MM.1S (cell line): ENCODE results near the gene BMP2K.
"Not testable (repeated sequence)": the region's sequence is repeated elsewhere in the genome, so short reads cannot be mapped to it uniquely, and the experiment has no call there.

Source experiments
- DNase-seq: peaks from one replicate; pipeline ENCODE4 v3.0.0-alpha.2; 2015
- H2AFZ ChIP-seq: fragments of 300-600 bp; sonication (generic); 2 replicates; pipeline ENCODE4 v1.6.0; 2016; ENCODE audit warnings: antibody characterized with exemption, low read length
- H3F3A ChIP-seq: fragments of 300-600 bp; sonication (generic); 2 replicates; pipeline ENCODE4 v1.6.1; 2016; ENCODE audit warnings: mild to moderate bottlenecking, antibody characterized with exemption, low read length, moderate library complexity, mixed read lengths; ENCODE audit not compliant: insufficient read depth
- H3K27ac ChIP-seq: fragments of 300-600 bp; sonication (generic); 2 replicates; pipeline ENCODE4 v1.5.1; 2016; ENCODE audit warnings: mild to moderate bottlenecking, low read length
- H3K27me3 ChIP-seq: fragments of 300-600 bp; sonication (generic); replicated peaks from 2 replicates; pipeline ENCODE4 v1.6.0; 2016; ENCODE audit warnings: low read length; ENCODE audit not compliant: insufficient read depth
- H3K36me3 ChIP-seq: fragments of 300-600 bp; sonication (generic); replicated peaks from 2 replicates; pipeline ENCODE4 v1.6.1; 2016; ENCODE audit warnings: mild to moderate bottlenecking, low read length, mixed read lengths; ENCODE audit not compliant: insufficient read depth
- H3K4me1 ChIP-seq: fragments of 300-600 bp; sonication (generic); 2 replicates; pipeline ENCODE4 v1.6.1; 2016; ENCODE audit warnings: low read length, mixed read lengths
- H3K4me2 ChIP-seq: fragments of 300-600 bp; sonication (generic); 2 replicates; pipeline ENCODE4 v1.6.0; 2016; ENCODE audit warnings: low read depth, low read length
- H3K4me3 ChIP-seq: fragments of 300-600 bp; sonication (generic); 2 replicates; pipeline ENCODE4 v1.5.1; 2016; ENCODE audit warnings: low read length, mixed read lengths
- H3K79me2 ChIP-seq: fragments of 300-600 bp; sonication (generic); 2 replicates; pipeline ENCODE4 v1.6.1; 2016; ENCODE audit warnings: mixed run types, low read length, mixed read lengths
- H3K9ac ChIP-seq: fragments of 300-600 bp; sonication (generic); 2 replicates; pipeline ENCODE4 v1.6.1; 2016; ENCODE audit warnings: low read length, mixed read lengths
- H3K9me2 ChIP-seq: fragments of 300-600 bp; sonication (generic); replicated peaks from 2 replicates; pipeline ENCODE4 v1.6.1; 2016; ENCODE audit warnings: mild to moderate bottlenecking, low read length, mixed read lengths; ENCODE audit not compliant: insufficient read depth
- H3K9me3 ChIP-seq: fragments of 300-600 bp; sonication (generic); replicated peaks from 2 replicates; pipeline ENCODE4 v1.6.1; 2016; ENCODE audit warnings: mild to moderate bottlenecking, low read length, mixed read lengths; ENCODE audit not compliant: insufficient read depth
- H4K20me1 ChIP-seq: fragments of 300-600 bp; sonication (generic); 2 replicates; pipeline ENCODE4 v1.6.1; 2016; ENCODE audit warnings: mild to moderate bottlenecking, low read length, moderate library complexity, mixed read lengths; ENCODE audit not compliant: insufficient read depth
- EZH2 ChIP-seq: fragments of 300-600 bp; sonication (generic); optimal IDR thresholded peaks from 2 replicates; pipeline ENCODE3; 2017; ENCODE audit warnings: low read depth, mild to moderate bottlenecking, antibody characterized with exemption, low read length, mixed read lengths
- EZH2phosphoT487 ChIP-seq: fragments of 300-600 bp; sonication (generic); IDR thresholded peaks from 2 replicates; pipeline ENCODE4 v1.6.1; 2018; ENCODE audit warnings: antibody characterized with exemption, low read length
- TF ChIP-seq, protein P1 (sequence below): fragments of 300-600 bp; sonication (generic); IDR thresholded peaks from 2 replicates; pipeline ENCODE4 v1.5.1; 2016; ENCODE audit warnings: antibody characterized with exemption, low read length, mixed read lengths

BMP2K gene

GRCh38 chr4:78902298-78902697 lies 126.1 kb downstream of the BMP2K start:
- Histone ChIP-seq H3K4me2 (no peak overlapping the region), H3K27me3 (no peaks in the 10 kb centered on the region), H3K9ac (no peak overlapping the region), H3K4me3 (no peak overlapping the region), H3K9me3 (no peaks in the 10 kb centered on the region), H3F3A (no peaks in the 10 kb centered on the region), H2AFZ (no peak overlapping the region), H3K79me2 (no peaks in the 10 kb centered on the region), H4K20me1 (no peaks in the 10 kb centered on the region), H3K36me3 (no peaks in the 10 kb centered on the region), H3K4me1 (no peaks in the 10 kb centered on the region), H3K27ac (no peak overlapping the region), H3K9me2 (no peaks in the 10 kb centered on the region)
- TF ChIP-seq EZH2: no peak
- TF ChIP-seq EZH2phosphoT487: no peak
- TF ChIP-seq, protein P1, sequence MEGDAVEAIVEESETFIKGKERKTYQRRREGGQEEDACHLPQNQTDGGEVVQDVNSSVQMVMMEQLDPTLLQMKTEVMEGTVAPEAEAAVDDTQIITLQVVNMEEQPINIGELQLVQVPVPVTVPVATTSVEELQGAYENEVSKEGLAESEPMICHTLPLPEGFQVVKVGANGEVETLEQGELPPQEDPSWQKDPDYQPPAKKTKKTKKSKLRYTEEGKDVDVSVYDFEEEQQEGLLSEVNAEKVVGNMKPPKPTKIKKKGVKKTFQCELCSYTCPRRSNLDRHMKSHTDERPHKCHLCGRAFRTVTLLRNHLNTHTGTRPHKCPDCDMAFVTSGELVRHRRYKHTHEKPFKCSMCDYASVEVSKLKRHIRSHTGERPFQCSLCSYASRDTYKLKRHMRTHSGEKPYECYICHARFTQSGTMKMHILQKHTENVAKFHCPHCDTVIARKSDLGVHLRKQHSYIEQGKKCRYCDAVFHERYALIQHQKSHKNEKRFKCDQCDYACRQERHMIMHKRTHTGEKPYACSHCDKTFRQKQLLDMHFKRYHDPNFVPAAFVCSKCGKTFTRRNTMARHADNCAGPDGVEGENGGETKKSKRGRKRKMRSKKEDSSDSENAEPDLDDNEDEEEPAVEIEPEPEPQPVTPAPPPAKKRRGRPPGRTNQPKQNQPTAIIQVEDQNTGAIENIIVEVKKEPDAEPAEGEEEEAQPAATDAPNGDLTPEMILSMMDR: no peak
- DNase-seq: no peak

GRCh38 chr4:78904143-78904542 lies 128.0 kb downstream of the BMP2K start:
- H3K27ac ChIP-seq: no peak overlapping the region
- H3K9ac ChIP-seq: no peak overlapping the region
- no peak for DNase-seq
- no peak overlapping the region for H3K4me2 ChIP-seq
- H3K79me2 ChIP-seq: no peaks in the 10 kb centered on the region
- TF ChIP-seq EZH2phosphoT487 (no peak), EZH2 (no peak)
- TF ChIP-seq, protein P1: no peak
- no peaks in the 10 kb centered on the region for H3F3A ChIP-seq
- H2AFZ ChIP-seq: no peak overlapping the region
- no peaks in the 10 kb centered on the region for H3K4me1 ChIP-seq
- H3K36me3 ChIP-seq: no peaks in the 10 kb centered on the region
- H3K27me3 ChIP-seq: no peaks in the 10 kb centered on the region
- H3K9me2 ChIP-seq: no peaks in the 10 kb centered on the region
- H4K20me1 ChIP-seq: no peaks in the 10 kb centered on the region
- H3K9me3 ChIP-seq: no peaks in the 10 kb centered on the region
- no peak overlapping the region for H3K4me3 ChIP-seq

GRCh38 chr4:78907638-78908037 lies 131.5 kb downstream of the BMP2K start:
- H3K9me3 ChIP-seq: no peaks in the 10 kb centered on the region
- no peak for DNase-seq
- H3K27me3 ChIP-seq: no peaks in the 10 kb centered on the region
- no peaks in the 10 kb centered on the region for H3F3A ChIP-seq
- no peak overlapping the region for H3K4me2 ChIP-seq
- no peak overlapping the region for H3K4me3 ChIP-seq
- no peaks in the 10 kb centered on the region for H3K4me1 ChIP-seq
- no peak overlapping the region for H3K9ac ChIP-seq
- no peak overlapping the region for H2AFZ ChIP-seq
- H4K20me1 ChIP-seq: no peaks in the 10 kb centered on the region
- no peaks in the 10 kb centered on the region for H3K79me2 ChIP-seq
- H3K9me2 ChIP-seq: no peaks in the 10 kb centered on the region
- no peaks in the 10 kb centered on the region for H3K36me3 ChIP-seq
- H3K27ac ChIP-seq: no peak overlapping the region
- no peak for TF ChIP-seq EZH2phosphoT487
- TF ChIP-seq, protein P1: no peak
- no peak for TF ChIP-seq EZH2

DNA sequence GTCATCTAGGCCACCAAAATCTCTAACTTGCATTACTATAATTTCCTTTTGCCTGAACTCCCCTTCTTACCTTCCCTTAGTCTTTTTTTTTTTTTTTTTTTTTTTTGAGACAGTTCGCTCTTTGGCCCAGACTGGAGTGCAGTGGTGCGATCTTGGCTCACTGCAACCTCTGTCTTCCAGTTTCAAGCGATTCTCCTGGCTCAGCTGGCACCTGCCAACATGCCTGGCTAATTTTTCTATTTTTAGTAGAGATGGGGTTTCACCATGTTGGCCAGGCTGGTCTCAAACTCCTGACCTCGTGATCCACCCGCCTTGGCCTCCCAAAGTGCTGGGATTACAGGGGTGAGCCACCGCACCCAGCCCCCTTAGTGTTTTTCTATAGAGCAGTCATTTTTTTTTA lies 132.8 kb downstream of the BMP2K start:
- H3K9me2 ChIP-seq, H3K4me3 ChIP-seq, H3K27ac ChIP-seq, DNase-seq, H3K27me3 ChIP-seq, H3K9ac ChIP-seq, H3K79me2 ChIP-seq, H3F3A ChIP-seq, H2AFZ ChIP-seq, H3K9me3 ChIP-seq, H4K20me1 ChIP-seq, H3K4me2 ChIP-seq, H3K4me1 ChIP-seq, H3K36me3 ChIP-seq: not testable (repeated sequence)
